ENCODE data around the gene SYTL1. TPM values are rescaled to one million over a fixed set of nuclear protein-coding genes. Genes with fewer than 3 reads are reported as not detected.

Gene SYTL1
- total and polyA plus RNA-seq, 9 donors, result 0.15 to 20.9 (median 2.6) TPM

DNA sequence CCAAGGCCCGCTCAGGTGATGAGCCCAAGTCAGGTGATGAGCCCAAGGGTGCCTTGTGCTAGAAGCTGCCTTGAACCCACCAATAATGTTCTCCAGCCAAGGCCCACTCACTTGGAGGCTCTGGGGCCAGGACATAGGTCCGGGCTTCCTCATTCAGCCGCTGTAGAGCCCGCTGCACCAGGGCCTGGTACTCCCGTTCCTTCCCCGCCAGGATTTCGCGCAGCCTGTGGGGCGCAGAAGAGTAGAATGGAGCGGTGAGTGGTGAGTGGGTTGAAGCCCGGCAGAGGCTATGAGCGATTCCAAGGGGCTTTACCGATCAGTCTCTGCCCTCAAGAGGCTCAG is 14.4 kb downstream of the SYTL1 start:
- Histone ChIP-seq H3K36me3 (no peaks in the 10 kb centered on the region), H3K9me3 (no peaks in the 10 kb centered on the region), H3K27me3 (no peaks in the 10 kb centered on the region), H3K4me1 (ENCODE audit: insufficient read depth) (peaks cover 3% of the 10 kb centered on the region), H3K4me3 (no peak overlapping the region), H3K27ac (no peak overlapping the region)
- 91 to 92% (median 92%) methylated on average over 13 of the region's 13 CpGs for WGBS, 3 donors
- no peak for DNase-seq
- no peak for TF ChIP-seq EP300 (IDR thresholded peaks at IDR 0.05)
- TF ChIP-seq, protein P1, sequence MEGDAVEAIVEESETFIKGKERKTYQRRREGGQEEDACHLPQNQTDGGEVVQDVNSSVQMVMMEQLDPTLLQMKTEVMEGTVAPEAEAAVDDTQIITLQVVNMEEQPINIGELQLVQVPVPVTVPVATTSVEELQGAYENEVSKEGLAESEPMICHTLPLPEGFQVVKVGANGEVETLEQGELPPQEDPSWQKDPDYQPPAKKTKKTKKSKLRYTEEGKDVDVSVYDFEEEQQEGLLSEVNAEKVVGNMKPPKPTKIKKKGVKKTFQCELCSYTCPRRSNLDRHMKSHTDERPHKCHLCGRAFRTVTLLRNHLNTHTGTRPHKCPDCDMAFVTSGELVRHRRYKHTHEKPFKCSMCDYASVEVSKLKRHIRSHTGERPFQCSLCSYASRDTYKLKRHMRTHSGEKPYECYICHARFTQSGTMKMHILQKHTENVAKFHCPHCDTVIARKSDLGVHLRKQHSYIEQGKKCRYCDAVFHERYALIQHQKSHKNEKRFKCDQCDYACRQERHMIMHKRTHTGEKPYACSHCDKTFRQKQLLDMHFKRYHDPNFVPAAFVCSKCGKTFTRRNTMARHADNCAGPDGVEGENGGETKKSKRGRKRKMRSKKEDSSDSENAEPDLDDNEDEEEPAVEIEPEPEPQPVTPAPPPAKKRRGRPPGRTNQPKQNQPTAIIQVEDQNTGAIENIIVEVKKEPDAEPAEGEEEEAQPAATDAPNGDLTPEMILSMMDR (IDR thresholded peaks at IDR 0.05), result no peak
- TF ChIP-seq POLR2A (IDR thresholded peaks at IDR 0.05), result no peak
- intact Hi-C loops (cut with DNase I), result loop anchor here (5.0 to 10.0 kb wide), 4 partner anchors 34 to 51 kb away; partner anchors contain the start of genes GPR3 (in 2 of the 4) and TMEM222 (in 1 of the 4)

DNA sequence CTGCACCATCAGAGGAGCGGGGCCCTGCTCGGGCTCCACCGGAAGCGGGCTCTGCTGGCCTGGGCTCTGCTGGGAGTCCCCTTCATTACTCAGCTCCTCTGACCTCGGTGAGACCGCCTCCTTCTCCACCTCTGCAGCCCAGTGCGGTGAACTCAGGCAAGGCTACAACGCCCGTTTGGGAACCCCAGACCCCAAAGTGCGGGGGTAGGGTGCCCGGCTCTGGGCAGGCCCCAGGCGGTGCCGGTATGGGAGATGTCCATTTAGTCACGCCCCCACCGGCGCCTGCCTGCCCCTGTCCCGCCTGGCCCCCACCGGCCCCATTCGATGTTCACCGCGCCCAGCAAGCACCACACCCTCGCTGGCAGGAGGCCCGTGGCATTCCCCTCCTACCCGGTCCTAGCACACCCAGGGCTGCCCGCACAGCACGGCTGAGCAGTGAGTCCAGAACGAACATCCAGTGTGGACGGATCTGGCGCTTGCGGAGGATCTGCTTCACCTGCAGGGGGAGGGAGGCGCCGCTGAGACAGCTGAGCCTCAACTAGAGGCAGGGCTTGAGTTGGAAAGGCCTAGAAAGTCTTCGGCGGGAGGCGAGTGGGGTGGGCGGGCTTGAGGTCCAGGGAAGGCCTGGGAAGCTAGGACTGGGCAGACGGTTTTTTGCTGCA is 14.9 kb downstream of the SYTL1 start:
- TF ChIP-seq EP300 (IDR thresholded peaks at IDR 0.05), result no peak
- no peak for TF ChIP-seq POLR2A (IDR thresholded peaks at IDR 0.05)
- TF ChIP-seq, protein P1 (IDR thresholded peaks at IDR 0.05), result no peak
- intact Hi-C loops (cut with DNase I), result loop anchor here (5.0 to 10.0 kb wide), 4 partner anchors 34 to 52 kb away; partner anchors contain the start of genes GPR3 (in 2 of the 4) and TMEM222 (in 1 of the 4)
- Histone ChIP-seq H3K27me3 (no peaks in the 10 kb centered on the region), H3K36me3 (no peaks in the 10 kb centered on the region), H3K4me3 (no peak overlapping the region), H3K9me3 (no peaks in the 10 kb centered on the region), H3K27ac (no peak overlapping the region), H3K4me1 (ENCODE audit: insufficient read depth) (peaks cover 3% of the 10 kb centered on the region)
- DNase-seq, result peak in 2 of 5 donors; percentile 27 to 50
- 76 to 85% (median 81%) methylated on average over 33 to 37 of the region's 37 CpGs for WGBS, 3 donors

DNA sequence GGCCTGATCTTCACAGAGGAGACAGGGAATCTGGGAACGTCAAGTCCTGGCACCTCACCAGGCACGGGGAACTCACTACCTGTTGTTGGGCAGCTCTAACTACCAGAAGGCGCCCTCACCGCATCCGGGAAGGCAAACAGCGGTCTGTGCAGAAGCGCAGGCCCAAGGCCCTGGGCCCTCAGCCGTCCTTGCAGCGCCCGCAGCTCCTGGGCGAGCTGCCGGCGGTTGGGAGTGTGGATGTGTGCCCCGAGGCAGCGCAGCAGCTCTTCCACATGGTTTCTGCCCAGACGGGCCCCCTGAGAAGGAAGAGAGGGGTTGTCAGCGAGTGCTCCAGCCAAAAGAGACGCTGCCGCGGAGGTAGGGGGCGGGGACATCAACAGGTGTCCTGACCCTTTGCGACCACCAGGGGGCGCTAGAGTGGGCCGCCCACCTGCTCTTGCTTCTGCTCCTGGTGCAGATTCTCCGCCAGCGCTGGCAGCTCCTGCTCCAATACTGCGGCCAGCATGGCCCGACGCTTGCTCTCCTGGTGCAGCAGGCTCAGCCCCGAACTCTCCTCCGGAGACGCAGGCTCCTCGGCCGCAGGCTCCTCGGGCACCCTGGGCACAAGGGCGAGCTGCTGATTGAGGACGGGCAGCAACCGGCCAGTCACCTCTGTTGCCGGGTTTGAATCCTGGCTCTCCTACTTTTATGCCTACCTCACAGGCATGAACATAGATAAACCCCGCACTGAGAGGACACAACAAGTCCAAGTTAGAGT is 15.6 kb downstream of the SYTL1 start:
- H3K27ac ChIP-seq, result no peak overlapping the region
- no peaks in the 10 kb centered on the region for H3K36me3 ChIP-seq
- H3K27me3 ChIP-seq, result no peaks in the 10 kb centered on the region
- intact Hi-C loops (cut with DNase I), result loop anchor here (2.0 to 10.0 kb wide), 5 partner anchors 33 to 53 kb away; partner anchors contain the start of genes GPR3 (in 2 of the 4) and TMEM222 (in 1 of the 4)
- DNase-seq, result peak; percentile 65 to 83 (median 78)
- H3K9me3 ChIP-seq, result no peaks in the 10 kb centered on the region
- 27 to 39% (median 38%) methylated on average over 37 to 40 of the region's 40 CpGs for WGBS, 3 donors
- peaks cover 3% of the 10 kb centered on the region for H3K4me1 ChIP-seq (ENCODE audit: insufficient read depth)
- no peak overlapping the region for H3K4me3 ChIP-seq
- TF ChIP-seq EP300 (IDR thresholded peaks at IDR 0.05), result no peak
- TF ChIP-seq, protein P1 (IDR thresholded peaks at IDR 0.05), result peak; percentile 91 to 99 (median 95)

DNA sequence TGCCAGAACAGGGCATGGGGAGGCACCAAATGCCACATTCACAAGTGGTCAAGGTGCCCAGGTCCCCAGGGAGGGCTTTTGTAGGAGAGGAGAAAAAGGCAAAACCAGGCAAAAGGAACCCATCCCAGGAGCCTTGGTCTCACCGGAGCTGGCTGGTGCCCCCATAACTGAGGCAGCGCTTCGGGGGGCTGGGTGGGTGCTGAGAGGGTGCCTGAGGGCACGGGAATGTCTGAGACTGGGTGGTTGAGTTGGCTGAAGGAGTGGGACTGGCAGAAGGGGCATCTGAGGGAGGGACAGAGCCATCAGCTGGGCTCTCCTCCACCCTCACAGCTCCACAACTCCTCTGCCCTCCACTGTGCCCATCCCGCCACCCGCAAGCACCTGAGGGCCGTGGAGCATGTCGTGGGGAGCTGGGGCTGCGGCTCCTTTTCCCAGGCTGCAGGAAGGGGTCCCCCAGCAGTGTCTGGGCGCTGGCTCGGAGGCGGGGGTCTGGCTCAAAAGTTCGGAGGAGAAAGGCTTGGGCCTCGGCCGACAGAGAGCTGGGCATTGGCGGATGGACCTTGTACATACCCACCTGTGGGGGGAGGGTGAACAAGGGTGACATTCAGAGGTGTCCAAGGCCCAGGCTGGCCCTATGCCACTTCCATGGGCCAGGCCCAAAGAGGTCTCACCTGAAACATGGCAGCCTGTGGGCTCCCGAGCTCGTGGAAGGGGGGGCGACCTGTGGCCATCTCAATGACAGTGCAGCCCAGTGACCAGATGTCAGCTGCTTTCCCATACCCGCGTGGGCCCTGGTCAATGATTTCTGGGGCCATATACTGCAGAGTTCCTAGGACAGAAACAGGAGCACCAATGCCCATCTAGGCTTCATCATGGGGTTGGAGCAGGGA is 16.5 kb downstream of the SYTL1 start:
- Histone ChIP-seq H3K4me1 (ENCODE audit: insufficient read depth) (peaks cover 3% of the 10 kb centered on the region), H3K27me3 (no peaks in the 10 kb centered on the region), H3K36me3 (no peaks in the 10 kb centered on the region), H3K27ac (no peak overlapping the region), H3K9me3 (no peaks in the 10 kb centered on the region), H3K4me3 (no peak overlapping the region)
- DNase-seq, result no peak
- 92 to 98% (median 95%) methylated on average over 21 of the region's 21 CpGs for WGBS, 3 donors
- intact Hi-C loops (cut with DNase I), result loop anchor here (2.0 to 10.0 kb wide), 5 partner anchors 33 to 53 kb away; partner anchors contain the start of genes GPR3 (in 2 of the 4) and TMEM222 (in 1 of the 4)
- TF ChIP-seq POLR2A (IDR thresholded peaks at IDR 0.05), result no peak
- TF ChIP-seq, protein P1 (IDR thresholded peaks at IDR 0.05), result no peak
- no peak for TF ChIP-seq EP300 (IDR thresholded peaks at IDR 0.05)

All from ovary (tissue), 9 donors.